ENCODE results near the gene GALM. TPM values are rescaled to one million over a fixed set of nuclear protein-coding genes. Genes with fewer than 3 reads are reported as not detected.

Gene GALM
- total RNA-seq, 1 experiment from 2014 or later, result 22.7 TPM

DNA sequence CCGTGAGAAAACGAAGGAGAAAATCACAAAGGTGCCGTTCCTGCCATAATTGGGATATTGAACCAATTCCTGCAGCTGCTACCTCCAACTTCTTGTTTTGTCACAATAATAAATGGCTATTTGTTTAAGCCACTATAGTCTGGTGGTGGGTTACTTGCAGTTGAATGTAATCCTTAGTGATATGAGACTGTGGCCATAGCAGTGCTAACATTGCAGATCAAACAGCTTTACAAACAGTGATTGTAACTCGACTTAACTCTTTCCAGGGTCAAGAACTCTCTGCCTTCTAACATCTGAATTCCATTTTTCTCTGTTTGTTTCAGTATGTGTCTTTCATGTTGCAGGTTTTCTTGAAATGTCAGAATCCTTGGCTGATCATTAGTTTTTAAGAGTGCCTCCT, 38.5 kb upstream of the GALM start:
- no TSS peak for BruUV-seq (replicated peaks)
- intact Hi-C loops (cut with micrococcal nuclease), result no loop called here
- H3K9ac ChIP-seq (ENCODE audit: low read length), result no peak overlapping the region
- TF ChIP-seq EZH2phosphoT487 (IDR thresholded peaks at IDR 0.05; ENCODE audit: borderline replicate concordance, low read length) (no peak), CTCF (conservative IDR thresholded peaks at IDR 0.05; ENCODE audit: low read depth, low read length) (no peak), EZH2 (IDR thresholded peaks at IDR 0.05; ENCODE audit: low read length, unreplicated experiment) (no peak)
- H3K4me1 ChIP-seq (ENCODE audit: insufficient read depth, low read length), result no peaks in the 10 kb centered on the region
- H3K4me2 ChIP-seq (ENCODE audit: low read length), result no peak overlapping the region
- no peaks in the 10 kb centered on the region for H3K9me2 ChIP-seq (replicated peaks; ENCODE audit: low read length)
- ChIA-PET POLR2A (ENCODE audit: unreplicated experiment) (no interaction called here), CTCF (no interaction called here)
- no peaks in the 10 kb centered on the region for H3F3A ChIP-seq (ENCODE audit: low read length, unreplicated experiment)
- H3K79me2 ChIP-seq (ENCODE audit: low read length), result no peaks in the 10 kb centered on the region
- no peak overlapping the region for H3K4me3 ChIP-seq (ENCODE audit: low read length)
- no peaks in the 10 kb centered on the region for H3K36me3 ChIP-seq (ENCODE audit: low read depth, low read length)
- no peaks in the 10 kb centered on the region for H3K9me3 ChIP-seq (ENCODE audit: low read length)
- ATAC-seq (no peak), DNase-seq (no peak)
- H3K27me3 ChIP-seq (ENCODE audit: low read length), result no peaks in the 10 kb centered on the region
- H2AFZ ChIP-seq (ENCODE audit: low read length), result no peak overlapping the region
- no peak overlapping the region for H3K27ac ChIP-seq (ENCODE audit: low read length)
- no peaks in the 10 kb centered on the region for H4K20me1 ChIP-seq (ENCODE audit: low read length)

GRCh38 chr2:38629684-38630083, 36.2 kb upstream of the GALM start:
- BruUV-seq (replicated peaks), result no TSS peak
- no peak for DNase-seq
- Histone ChIP-seq H2AFZ (ENCODE audit: low read length) (no peak overlapping the region), H3K4me1 (ENCODE audit: insufficient read depth, low read length) (no peaks in the 10 kb centered on the region), H3K79me2 (ENCODE audit: low read length) (no peaks in the 10 kb centered on the region), H3K9me3 (ENCODE audit: low read length) (no peaks in the 10 kb centered on the region), H4K20me1 (ENCODE audit: low read length) (no peaks in the 10 kb centered on the region), H3K4me2 (ENCODE audit: low read length) (no peak overlapping the region), H3K9me2 (replicated peaks; ENCODE audit: low read length) (no peaks in the 10 kb centered on the region), H3F3A (ENCODE audit: low read length, unreplicated experiment) (no peaks in the 10 kb centered on the region), H3K27ac (ENCODE audit: low read length) (no peak overlapping the region), H3K9ac (ENCODE audit: low read length) (no peak overlapping the region), H3K4me3 (ENCODE audit: low read length) (no peak overlapping the region), H3K36me3 (ENCODE audit: low read depth, low read length) (no peaks in the 10 kb centered on the region), H3K27me3 (ENCODE audit: low read length) (no peaks in the 10 kb centered on the region)
- ATAC-seq, result no peak
- ChIA-PET CTCF (no interaction called here), POLR2A (ENCODE audit: unreplicated experiment) (no interaction called here)
- no peak for TF ChIP-seq CTCF (conservative IDR thresholded peaks at IDR 0.05; ENCODE audit: low read depth, low read length)
- TF ChIP-seq EZH2 (IDR thresholded peaks at IDR 0.05; ENCODE audit: low read length, unreplicated experiment), result no peak
- no peak for TF ChIP-seq EZH2phosphoT487 (IDR thresholded peaks at IDR 0.05; ENCODE audit: borderline replicate concordance, low read length)
- intact Hi-C loops (cut with micrococcal nuclease), result no loop called here

DNA sequence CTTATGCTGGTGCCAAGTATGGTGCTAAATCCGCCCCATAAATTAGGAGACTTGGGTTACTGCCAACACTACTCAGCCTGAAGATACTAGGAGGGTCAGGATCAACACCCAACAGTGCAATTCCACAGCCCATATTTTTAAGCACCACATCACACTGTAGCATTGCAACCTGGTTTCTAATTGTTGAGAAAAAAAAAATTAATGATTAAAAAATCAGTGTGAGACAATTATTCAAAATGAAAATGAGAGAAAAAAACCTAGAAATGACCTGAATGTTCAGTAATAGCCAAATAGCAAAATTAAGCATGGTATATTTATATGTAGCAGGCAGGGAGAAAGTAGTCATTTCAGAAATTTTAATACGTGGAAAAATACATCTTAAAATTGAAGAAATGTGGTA, 33.9 kb upstream of the GALM start:
- Histone ChIP-seq H3K27me3 (ENCODE audit: low read length) (no peaks in the 10 kb centered on the region), H3K9ac (ENCODE audit: low read length) (no peak overlapping the region), H3K79me2 (ENCODE audit: low read length) (no peaks in the 10 kb centered on the region), H3K27ac (ENCODE audit: low read length) (no peak overlapping the region), H3K36me3 (ENCODE audit: low read depth, low read length) (no peaks in the 10 kb centered on the region), H2AFZ (ENCODE audit: low read length) (no peak overlapping the region), H3K9me2 (replicated peaks; ENCODE audit: low read length) (no peaks in the 10 kb centered on the region), H3K4me2 (ENCODE audit: low read length) (no peak overlapping the region), H3K9me3 (ENCODE audit: low read length) (no peaks in the 10 kb centered on the region), H3K4me3 (ENCODE audit: low read length) (no peak overlapping the region), H3F3A (ENCODE audit: low read length, unreplicated experiment) (no peaks in the 10 kb centered on the region), H4K20me1 (ENCODE audit: low read length) (no peaks in the 10 kb centered on the region), H3K4me1 (ENCODE audit: insufficient read depth, low read length) (no peaks in the 10 kb centered on the region)
- CTCF ChIA-PET, result no interaction called here
- no TSS peak for BruUV-seq (replicated peaks)
- intact Hi-C loops (cut with micrococcal nuclease), result no loop called here
- POLR2A ChIA-PET (ENCODE audit: unreplicated experiment), result no interaction called here
- TF ChIP-seq CTCF (conservative IDR thresholded peaks at IDR 0.05; ENCODE audit: low read depth, low read length), result no peak
- TF ChIP-seq EZH2 (IDR thresholded peaks at IDR 0.05; ENCODE audit: low read length, unreplicated experiment), result no peak
- TF ChIP-seq EZH2phosphoT487 (IDR thresholded peaks at IDR 0.05; ENCODE audit: borderline replicate concordance, low read length), result no peak
- ATAC-seq, result no peak
- DNase-seq, result no peak

All from PC-3 (cell line).